Tibial nerve (tissue), 4 donors: ENCODE measurements around the gene GASK1A. TPM values are rescaled to one million over a fixed set of nuclear protein-coding genes. Genes with fewer than 3 reads are reported as not detected.

Experiments
- DNase-seq, 2 donors: peaks; one replicate each; pipeline ENCODE4 v3.0.0-alpha.2; 2019; ENCODE audit warnings: low spot score in 2 of 2
- H3K27ac ChIP-seq, 4 donors: fragments of 200-600 bp; sonication (generic) in 3 of 4; one replicate each; pipeline ENCODE4 v1.5.1; 2017 to 2019; ENCODE audit warnings: mild to moderate bottlenecking in 1 of 4
- H3K27me3 ChIP-seq, 2 donors: fragments of 200-600 bp; sonication (generic) in 1 of 2; one replicate each; pipeline versions ENCODE4 v1.5.1 to v1.6.0; 2017 to 2019
- H3K36me3 ChIP-seq, 3 donors: fragments of 200-600 bp; sonication (generic); one replicate each; pipeline ENCODE4 v1.5.1; 2018 to 2019
- H3K4me1 ChIP-seq, 4 donors: fragments of 200-600 bp; sonication (generic) in 3 of 4; one replicate each; pipeline ENCODE4 v1.5.1; 2017 to 2019
- H3K4me3 ChIP-seq, 4 donors: fragments of 200-600 bp; sonication (generic) in 3 of 4; one replicate each; pipeline ENCODE4 v1.5.1; 2017 to 2019; ENCODE audit warnings: mild to moderate bottlenecking in 1 of 4, moderate library complexity in 1 of 4
- H3K9me3 ChIP-seq, 4 donors: fragments of 200-600 bp; sonication (generic) in 3 of 4; one replicate each; pipeline ENCODE4 v1.5.1; 2017 to 2019
- EP300 ChIP-seq, 2 donors: sonication (generic); formaldehyde crosslinking; IDR thresholded peaks; one replicate each; pipeline ENCODE4 v1.6.1; 2017; ENCODE audit warnings: antibody characterized with exemption in 2 of 2, mild to moderate bottlenecking in 1 of 2
- POLR2A ChIP-seq, 2 donors: fragments of 450-650 bp; IDR thresholded peaks; one replicate each; pipeline ENCODE4 v1.6.1; 2017; ENCODE audit warnings: antibody characterized with exemption in 2 of 2, mild to moderate bottlenecking in 2 of 2, moderate library complexity in 2 of 2
- WGBS, 2 donors: methylation state at CpG; one replicate each; pipeline ENCODE4 v1.1.5; 2018; 5-methylcytosine and 5-hydroxymethylcytosine counted together
- total RNA-seq, 4 donors: library from RNA; depleted of rRNA; stranded (reverse); fragments of >200 nt; gene quantifications; one replicate each; pipeline ENCODE4 v1.1.0, GENCODE V29; 2016
- TF ChIP-seq, protein P1 (sequence below), 5 experiments: fragments of 200-600 bp in 3 of 5; fragments of 450-650 bp in 2 of 5; sonication (generic) in 3 of 5; IDR thresholded peaks; one replicate each; pipeline ENCODE4 v1.5.1; 2016 to 2019; ENCODE audit warnings: antibody characterized with exemption in 5 of 5, mild to moderate bottlenecking in 3 of 5, moderate library complexity in 2 of 5

Gene GASK1A
- total RNA-seq, 4 donors from 2014 or later, result 43.0 to 70.6 (median 49.5) TPM

DNA sequence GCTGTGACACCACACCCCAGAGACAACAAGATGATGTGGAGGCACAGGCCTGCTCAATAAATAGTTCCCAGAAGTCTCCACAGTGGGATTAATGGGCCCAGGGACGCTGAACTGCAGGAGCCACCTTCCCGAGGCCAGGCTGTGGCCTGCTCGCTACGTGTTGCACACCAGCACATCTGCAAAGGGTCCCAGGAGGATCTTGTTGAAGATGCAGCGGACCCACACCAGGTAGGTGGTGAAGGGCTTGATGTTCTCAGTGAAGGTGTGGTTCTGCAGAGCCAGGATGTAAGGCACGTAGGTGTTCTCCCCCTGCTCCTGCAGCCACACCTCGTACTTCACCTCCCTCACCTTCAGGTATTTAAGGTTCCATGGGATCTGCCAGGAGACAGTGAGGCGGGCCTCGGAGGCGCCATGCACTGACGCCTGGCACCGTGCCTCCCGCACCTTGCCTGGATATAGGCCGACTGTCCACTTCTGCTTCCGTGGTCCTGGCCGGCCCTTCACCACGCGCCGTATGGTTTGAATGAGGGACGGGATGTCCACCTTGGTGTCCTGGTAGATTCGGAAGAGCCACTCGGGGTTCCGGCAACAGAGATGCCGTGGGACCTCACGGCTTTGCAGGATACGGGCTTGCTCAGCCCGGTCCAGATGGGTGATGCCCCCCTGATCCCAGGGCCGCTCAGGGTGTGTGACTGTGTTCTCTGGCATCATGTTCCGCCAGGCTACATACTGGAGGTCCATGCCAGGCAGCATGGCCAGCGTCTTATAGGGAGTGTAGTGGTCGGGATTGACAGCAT, 100.6 kb downstream of the GASK1A start:
- H3K27me3 ChIP-seq, result no peaks in the 10 kb centered on the region
- H3K36me3 ChIP-seq, result peaks cover 0 to 70% (median 0%) of the 10 kb centered on the region in 3 donors
- 94 to 97% methylated on average over 31 of the region's 31 CpGs for WGBS, 2 donors
- no peak overlapping the region for H3K27ac ChIP-seq
- TF ChIP-seq POLR2A (IDR thresholded peaks at IDR 0.05) (no peak), EP300 (IDR thresholded peaks at IDR 0.05) (no peak)
- TF ChIP-seq, protein P1, sequence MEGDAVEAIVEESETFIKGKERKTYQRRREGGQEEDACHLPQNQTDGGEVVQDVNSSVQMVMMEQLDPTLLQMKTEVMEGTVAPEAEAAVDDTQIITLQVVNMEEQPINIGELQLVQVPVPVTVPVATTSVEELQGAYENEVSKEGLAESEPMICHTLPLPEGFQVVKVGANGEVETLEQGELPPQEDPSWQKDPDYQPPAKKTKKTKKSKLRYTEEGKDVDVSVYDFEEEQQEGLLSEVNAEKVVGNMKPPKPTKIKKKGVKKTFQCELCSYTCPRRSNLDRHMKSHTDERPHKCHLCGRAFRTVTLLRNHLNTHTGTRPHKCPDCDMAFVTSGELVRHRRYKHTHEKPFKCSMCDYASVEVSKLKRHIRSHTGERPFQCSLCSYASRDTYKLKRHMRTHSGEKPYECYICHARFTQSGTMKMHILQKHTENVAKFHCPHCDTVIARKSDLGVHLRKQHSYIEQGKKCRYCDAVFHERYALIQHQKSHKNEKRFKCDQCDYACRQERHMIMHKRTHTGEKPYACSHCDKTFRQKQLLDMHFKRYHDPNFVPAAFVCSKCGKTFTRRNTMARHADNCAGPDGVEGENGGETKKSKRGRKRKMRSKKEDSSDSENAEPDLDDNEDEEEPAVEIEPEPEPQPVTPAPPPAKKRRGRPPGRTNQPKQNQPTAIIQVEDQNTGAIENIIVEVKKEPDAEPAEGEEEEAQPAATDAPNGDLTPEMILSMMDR (IDR thresholded peaks at IDR 0.05), result no peak
- peaks cover 0 to 12% (median 0%) of the 10 kb centered on the region in 4 donors for H3K4me1 ChIP-seq
- no peak for DNase-seq
- H3K9me3 ChIP-seq, result peaks cover 0 to 14% (median 0%) of the 10 kb centered on the region in 4 donors
- H3K4me3 ChIP-seq, result no peak overlapping the region

DNA sequence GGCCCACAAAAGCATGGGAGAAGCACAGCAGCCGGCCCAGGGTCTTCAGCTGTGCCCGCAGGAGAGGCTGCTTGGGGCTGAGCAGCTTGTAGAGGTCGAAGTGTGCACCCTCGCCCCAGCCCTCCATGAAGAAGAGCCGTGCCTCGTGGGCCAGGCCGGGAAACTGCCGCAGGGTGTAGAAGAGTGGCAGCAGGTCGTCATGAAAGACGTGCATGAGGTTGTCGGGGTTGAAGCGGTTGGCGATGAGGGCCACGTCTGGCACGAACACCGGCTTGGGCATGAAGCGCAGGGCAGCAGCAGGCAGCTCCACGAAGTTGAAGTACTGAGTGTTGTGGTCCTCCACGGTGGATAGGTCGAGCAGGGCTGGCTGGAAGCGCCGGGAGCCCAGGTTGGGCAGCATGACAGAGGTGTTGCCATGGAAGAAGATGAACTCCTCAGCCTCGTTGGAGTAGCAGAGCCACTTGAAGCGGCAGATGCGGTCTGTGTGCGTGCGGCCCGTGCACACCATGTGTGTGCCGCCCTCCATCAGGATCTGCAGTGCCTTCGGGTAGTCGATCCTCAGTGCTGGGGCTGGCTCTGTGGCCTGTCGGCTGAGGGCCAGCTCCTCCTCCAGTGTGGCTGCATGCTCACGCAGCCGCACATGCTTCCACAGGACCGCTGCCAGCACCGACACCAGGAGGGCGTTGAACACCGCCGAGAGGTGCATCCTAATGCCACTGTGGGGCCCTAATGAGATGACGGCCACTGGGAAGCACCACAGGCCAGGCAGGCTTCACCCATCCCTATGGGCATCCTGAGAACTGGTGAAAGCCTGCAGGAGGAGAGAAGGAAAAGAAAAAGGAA, 101.8 kb downstream of the GASK1A start:
- TF ChIP-seq EP300 (IDR thresholded peaks at IDR 0.05) (no peak), POLR2A (IDR thresholded peaks at IDR 0.05) (no peak)
- TF ChIP-seq, protein P1 (IDR thresholded peaks at IDR 0.05), result no peak

DNA sequence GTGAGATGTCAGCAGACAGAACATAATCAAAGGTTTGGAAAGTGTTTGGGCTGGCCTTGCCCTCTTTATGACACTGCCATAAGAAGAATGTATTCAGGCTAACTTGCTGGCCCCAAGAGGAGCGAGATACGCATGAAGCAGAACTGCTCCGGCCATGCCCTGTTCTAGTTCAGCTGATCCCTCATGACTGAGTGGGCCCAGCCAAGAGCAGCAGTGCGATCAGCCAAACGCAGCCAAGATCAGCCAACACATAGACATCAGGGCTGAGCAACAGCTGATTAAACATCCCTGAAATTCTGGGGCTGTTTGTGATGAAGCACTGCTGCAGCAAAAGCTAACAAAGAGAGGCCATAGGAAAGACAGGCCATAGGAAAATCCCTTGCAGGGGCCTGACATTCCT, 102.7 kb downstream of the GASK1A start:
- Histone ChIP-seq H3K9me3 (peaks cover 0 to 14% (median 0%) of the 10 kb centered on the region in 4 donors), H3K27ac (no peak overlapping the region), H3K36me3 (peaks cover 0 to 86% (median 0%) of the 10 kb centered on the region in 3 donors), H3K4me1 (peaks cover 0 to under 1% (median 0%) of the 10 kb centered on the region in 4 donors), H3K4me3 (no peak overlapping the region), H3K27me3 (no peaks in the 10 kb centered on the region)
- TF ChIP-seq POLR2A (IDR thresholded peaks at IDR 0.05), result no peak
- TF ChIP-seq EP300 (IDR thresholded peaks at IDR 0.05), result no peak
- TF ChIP-seq, protein P1 (IDR thresholded peaks at IDR 0.05), result no peak
- no peak for DNase-seq
- WGBS, 2 donors, result 68 to 71% methylated on average over 5 of the region's 5 CpGs

More for the DNA sequence above, 101.8 kb downstream of the GASK1A start:
- H3K27ac ChIP-seq, result no peak overlapping the region
- DNase-seq, result no peak
- peaks cover 0 to 14% (median 0%) of the 10 kb centered on the region in 4 donors for H3K9me3 ChIP-seq
- H3K4me3 ChIP-seq, result no peak overlapping the region
- H3K36me3 ChIP-seq, result peaks cover 0 to 80% (median 0%) of the 10 kb centered on the region in 3 donors
- H3K4me1 ChIP-seq, result peaks cover 0 to 9% (median 0%) of the 10 kb centered on the region in 4 donors
- 92 to 94% methylated on average over 14 to 29 of the region's 40 CpGs for WGBS, 2 donors
- no peaks in the 10 kb centered on the region for H3K27me3 ChIP-seq

DNA sequence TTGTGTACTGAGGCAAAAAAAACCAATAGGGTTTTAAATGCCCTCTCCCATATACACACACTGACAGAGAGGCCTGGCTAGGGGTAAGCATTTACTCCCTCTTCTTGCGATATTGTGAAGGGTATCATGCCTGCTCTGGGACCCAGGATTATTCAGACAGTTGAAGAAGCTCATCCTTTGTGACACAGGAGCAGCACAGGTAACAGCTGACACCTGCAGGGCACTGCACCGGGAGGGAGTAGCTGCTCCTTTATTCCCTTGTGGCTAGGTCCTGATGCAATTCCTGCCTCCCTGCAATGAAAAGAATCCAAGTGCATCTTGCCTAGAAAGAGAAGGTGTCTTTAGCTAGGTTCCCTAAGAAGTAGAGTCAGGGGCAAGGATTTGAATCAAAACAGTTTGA, 103.3 kb downstream of the GASK1A start:
- Histone ChIP-seq H3K27me3 (no peaks in the 10 kb centered on the region), H3K4me1 (no peaks in the 10 kb centered on the region), H3K4me3 (no peak overlapping the region), H3K9me3 (peaks cover 0 to 14% (median 0%) of the 10 kb centered on the region in 4 donors), H3K27ac (no peak overlapping the region), H3K36me3 (peaks cover 0 to 81% (median 0%) of the 10 kb centered on the region in 3 donors)
- 88 to 97% methylated on average over 2 of the region's 2 CpGs for WGBS, 2 donors
- TF ChIP-seq, protein P1 (IDR thresholded peaks at IDR 0.05), result no peak
- TF ChIP-seq POLR2A (IDR thresholded peaks at IDR 0.05) (no peak), EP300 (IDR thresholded peaks at IDR 0.05) (no peak)
- DNase-seq, result no peak
